Activated T-cell treated with anti-CD3 and anti-CD28 coated beads, Interleukin-2, amount 50 U/mL, for 24 hours (primary cell): ENCODE results near the gene SEPTIN2.
A peak's percentile ranks its signal among the peaks of the same experiment; 100 is the strongest.

ENCODE experiments used
- DNase-seq: peaks from one replicate; pipeline ENCODE4 v3.0.0-alpha.2; 2020
- H3K27ac Mint-ChIP-seq: 2 replicates; pipeline ENCODE4 v1.8.0; 2020; ENCODE audit warnings: mild to moderate bottlenecking, mixed read lengths
- H3K27me3 Mint-ChIP-seq: 2 replicates; pipeline ENCODE4 v1.8.0; 2020; ENCODE audit warnings: mixed read lengths
- H3K36me3 Mint-ChIP-seq: 2 replicates; pipeline ENCODE4 v1.8.0; 2020; ENCODE audit warnings: low read depth, mixed read lengths
- H3K4me1 Mint-ChIP-seq: 2 replicates; pipeline ENCODE4 v1.8.0; 2020; ENCODE audit warnings: low read depth, mixed read lengths
- H3K4me3 Mint-ChIP-seq: 2 replicates; pipeline ENCODE4 v1.8.0; 2020; ENCODE audit warnings: mild to moderate bottlenecking, moderate library complexity, mixed read lengths
- H3K9me3 Mint-ChIP-seq: 2 replicates; pipeline ENCODE4 v1.8.0; 2020; ENCODE audit warnings: mixed read lengths

Gene SEPTIN2

DNA sequence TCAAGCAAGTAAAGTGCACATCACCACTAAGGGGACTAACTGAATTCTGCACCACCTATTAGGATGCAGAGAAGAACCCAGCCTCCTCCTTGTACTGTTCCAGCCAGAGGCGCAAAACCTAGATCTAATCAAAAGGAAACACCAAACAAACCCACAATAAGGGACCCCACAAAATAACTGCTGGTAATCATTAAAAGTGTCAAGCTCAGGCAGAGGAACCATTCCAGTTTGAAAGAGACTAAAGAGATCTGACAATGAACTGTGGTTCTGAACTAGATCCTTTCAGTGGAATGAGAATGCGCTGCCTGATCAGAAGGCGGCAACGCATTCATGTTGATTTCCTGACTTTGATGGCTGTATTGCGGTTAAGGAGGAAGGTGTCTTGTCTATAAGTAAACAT, 17.1 kb upstream of the SEPTIN2 start:
- H3K4me1 Mint-ChIP-seq = peaks cover 56% of the 10 kb centered on the region
- H3K4me3 Mint-ChIP-seq = no peak overlapping the region
- H3K27me3 Mint-ChIP-seq = no peaks in the 10 kb centered on the region
- H3K36me3 Mint-ChIP-seq = peaks cover 21% of the 10 kb centered on the region
- DNase-seq = no peak
- peak overlapping the region; percentile 45 for H3K27ac Mint-ChIP-seq
- H3K9me3 Mint-ChIP-seq = no peaks in the 10 kb centered on the region

DNA sequence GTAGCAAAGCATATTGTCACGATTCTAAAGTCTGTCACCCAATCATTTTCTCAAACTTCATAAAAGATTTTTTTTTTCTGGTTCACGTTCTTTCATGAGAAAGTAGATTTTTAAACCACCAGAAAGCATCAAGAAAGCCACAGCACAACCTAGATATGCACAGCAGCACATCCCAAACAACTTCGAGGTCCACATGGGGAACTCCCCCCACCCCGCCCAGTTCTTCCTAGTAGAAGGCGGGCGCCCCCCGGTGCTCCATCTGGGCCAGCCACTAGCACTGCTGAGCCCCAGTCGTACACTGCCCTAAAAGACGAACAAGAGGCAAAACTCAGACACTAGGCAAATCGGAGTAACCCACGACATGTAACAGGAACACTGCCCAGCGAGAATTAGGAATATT, 15.7 kb upstream of the SEPTIN2 start:
- H3K36me3 Mint-ChIP-seq = peaks cover 26% of the 10 kb centered on the region
- H3K4me3 Mint-ChIP-seq = no peak overlapping the region
- peak overlapping the region; percentile 5 for H3K27ac Mint-ChIP-seq
- no peaks in the 10 kb centered on the region for H3K9me3 Mint-ChIP-seq
- DNase-seq = peak; percentile 46
- peaks cover 61% of the 10 kb centered on the region for H3K4me1 Mint-ChIP-seq
- H3K27me3 Mint-ChIP-seq = no peaks in the 10 kb centered on the region

DNA sequence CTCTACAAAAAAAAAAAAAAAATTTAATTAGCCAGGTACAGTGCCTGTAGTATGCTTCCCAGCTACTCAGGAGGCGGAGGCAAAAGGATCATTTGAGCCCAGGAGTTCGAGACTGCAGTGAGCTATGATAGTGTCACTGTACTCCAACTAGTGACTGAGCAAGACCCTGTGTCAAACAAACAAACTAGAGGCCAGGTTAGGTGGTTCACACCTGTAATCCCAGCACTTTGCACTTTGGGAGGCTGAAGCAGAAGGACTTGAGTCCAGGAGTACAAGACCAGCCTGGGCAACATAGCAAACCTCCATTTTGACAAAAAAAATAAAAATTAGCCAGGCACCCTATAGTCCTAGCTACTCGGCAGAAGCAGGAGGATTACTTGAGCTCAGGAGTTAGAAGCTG, 13.6 kb upstream of the SEPTIN2 start:
- H3K27ac Mint-ChIP-seq = no peak overlapping the region
- H3K4me3 Mint-ChIP-seq = no peak overlapping the region
- no peaks in the 10 kb centered on the region for H3K9me3 Mint-ChIP-seq
- H3K4me1 Mint-ChIP-seq = peaks cover 65% of the 10 kb centered on the region
- peaks cover 25% of the 10 kb centered on the region for H3K36me3 Mint-ChIP-seq
- DNase-seq = no peak
- H3K27me3 Mint-ChIP-seq = no peaks in the 10 kb centered on the region

DNA sequence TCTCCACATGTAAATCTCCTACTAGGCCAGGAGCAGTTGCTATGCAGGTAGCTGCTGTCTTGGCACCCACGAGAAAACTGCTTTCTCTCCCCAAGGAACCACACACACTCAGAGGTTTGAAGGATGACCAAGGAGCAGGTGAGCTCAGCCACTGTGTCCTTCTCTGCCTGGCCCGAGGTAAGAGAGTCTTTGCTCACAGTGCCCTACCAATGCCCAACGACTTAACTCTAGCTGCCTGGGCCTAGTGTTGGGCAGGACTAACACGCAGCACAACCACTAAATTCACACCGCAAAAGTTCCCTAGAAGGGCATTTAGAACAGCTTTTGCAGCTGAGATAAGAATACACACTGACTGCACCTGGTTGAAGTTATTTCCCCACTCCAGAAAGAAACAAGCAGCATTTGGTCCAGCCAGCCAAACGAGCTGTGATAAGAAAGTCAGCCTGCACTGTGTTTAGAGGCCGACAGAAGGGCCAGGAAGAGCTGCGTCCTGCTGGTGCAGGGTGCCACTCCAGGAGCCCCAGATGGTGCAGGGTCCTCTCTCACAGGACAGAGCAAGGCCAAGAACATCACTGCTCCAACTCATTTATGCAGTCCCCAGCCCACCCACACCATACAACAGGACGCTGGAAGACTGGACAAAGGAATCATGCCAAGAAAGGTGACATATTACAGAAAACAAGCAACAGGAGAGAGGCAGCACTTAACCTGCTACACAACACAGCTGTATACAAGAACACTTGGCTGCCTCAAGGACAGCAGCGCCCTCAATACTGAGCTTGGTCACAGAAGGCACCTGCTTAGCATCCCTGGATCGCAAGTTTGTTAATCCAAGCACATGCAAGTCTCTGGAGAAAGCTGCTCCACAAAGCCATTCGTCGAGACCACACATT, 12.7 kb upstream of the SEPTIN2 start:
- H3K4me3 Mint-ChIP-seq = no peak overlapping the region

DNA sequence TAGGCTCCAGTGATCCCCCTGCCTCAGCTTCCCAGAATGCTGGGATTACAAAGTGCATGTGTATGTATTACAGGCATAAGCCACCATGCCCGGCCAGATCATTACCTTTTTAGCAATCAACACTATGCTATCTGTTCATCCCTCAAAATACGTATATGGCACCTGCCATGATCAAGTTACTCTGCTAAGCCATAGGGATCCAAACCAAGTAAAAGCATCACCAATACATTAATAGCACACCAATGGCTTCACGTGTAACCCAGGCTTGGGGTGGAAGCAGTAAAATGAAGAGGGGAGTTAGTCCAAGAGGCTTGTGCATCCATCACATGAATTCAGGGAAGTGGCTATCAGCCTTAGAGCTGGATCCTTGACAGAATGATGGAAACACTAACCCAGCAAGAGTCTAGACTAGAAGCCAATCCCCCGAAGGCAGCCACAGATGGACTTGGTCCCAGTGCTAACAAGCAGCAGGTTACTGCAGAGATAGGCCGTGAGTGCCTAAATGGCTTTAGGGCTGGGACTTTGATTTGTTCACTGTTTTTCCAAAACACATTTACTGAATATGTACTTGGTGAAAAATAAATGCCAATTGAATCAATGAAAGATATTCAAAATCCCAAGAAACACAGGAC, 11.6 kb upstream of the SEPTIN2 start:
- H3K27ac Mint-ChIP-seq = no peak overlapping the region
- peaks cover 70% of the 10 kb centered on the region for H3K4me1 Mint-ChIP-seq
- DNase-seq = no peak
- H3K9me3 Mint-ChIP-seq = no peaks in the 10 kb centered on the region
- peaks cover 32% of the 10 kb centered on the region for H3K36me3 Mint-ChIP-seq
- no peak overlapping the region for H3K4me3 Mint-ChIP-seq
- no peaks in the 10 kb centered on the region for H3K27me3 Mint-ChIP-seq

More for the DNA sequence above, 12.7 kb upstream of the SEPTIN2 start:
- peaks cover 66% of the 10 kb centered on the region for H3K4me1 Mint-ChIP-seq
- peaks cover 24% of the 10 kb centered on the region for H3K36me3 Mint-ChIP-seq
- no peaks in the 10 kb centered on the region for H3K9me3 Mint-ChIP-seq
- H3K27me3 Mint-ChIP-seq = no peaks in the 10 kb centered on the region
- H3K27ac Mint-ChIP-seq = peak overlapping the region; percentile 5
- no peak for DNase-seq

DNA sequence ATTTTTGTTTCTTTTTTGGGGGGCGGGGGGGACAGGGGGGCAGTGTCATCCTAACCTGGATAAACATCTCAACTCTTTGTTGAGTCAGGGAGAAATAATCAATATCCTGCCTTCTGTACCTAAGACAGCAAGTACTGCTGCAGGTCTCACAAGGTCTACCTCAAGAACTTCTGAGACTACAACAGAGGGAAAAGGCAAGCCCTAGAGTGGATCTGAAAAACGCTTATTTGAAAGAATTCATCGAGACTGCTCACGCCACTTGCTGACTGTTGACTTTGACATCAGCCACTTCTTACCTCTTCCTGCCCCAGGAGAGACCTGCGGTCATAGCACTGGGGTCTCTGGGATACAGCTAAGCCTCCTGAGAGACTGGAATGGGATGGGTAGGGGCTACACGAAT, 8.7 kb upstream of the SEPTIN2 start:
- Mint-ChIP-seq H3K27ac (no peak overlapping the region), H3K36me3 (peaks cover 38% of the 10 kb centered on the region), H3K9me3 (no peaks in the 10 kb centered on the region), H3K4me3 (no peak overlapping the region), H3K4me1 (peaks cover 81% of the 10 kb centered on the region), H3K27me3 (no peaks in the 10 kb centered on the region)
- no peak for DNase-seq

DNA sequence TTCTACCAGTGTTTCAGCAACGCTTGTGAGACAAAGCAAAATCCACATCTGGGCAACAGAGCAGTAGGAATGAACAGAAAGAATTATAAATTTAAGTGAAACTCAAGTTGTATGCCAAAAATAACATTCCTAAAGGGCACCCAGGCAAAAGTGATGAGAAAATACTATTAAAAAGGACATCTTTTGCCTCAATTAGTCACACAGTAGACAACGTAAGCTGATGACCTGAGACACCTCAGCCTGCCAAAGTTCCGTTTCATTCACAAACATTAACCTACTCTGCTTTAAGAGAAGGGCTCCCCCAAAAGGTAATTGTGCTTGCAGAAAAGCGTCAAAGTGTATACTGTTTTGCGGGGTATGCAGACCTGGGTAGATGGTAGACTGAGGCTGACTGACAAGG, 7.5 kb upstream of the SEPTIN2 start:
- H3K27ac Mint-ChIP-seq = peak overlapping the region; percentile 44
- H3K36me3 Mint-ChIP-seq = peaks cover 48% of the 10 kb centered on the region
- H3K4me1 Mint-ChIP-seq = peaks cover 81% of the 10 kb centered on the region
- H3K4me3 Mint-ChIP-seq = no peak overlapping the region
- no peaks in the 10 kb centered on the region for H3K9me3 Mint-ChIP-seq
- DNase-seq = no peak
- no peaks in the 10 kb centered on the region for H3K27me3 Mint-ChIP-seq

DNA sequence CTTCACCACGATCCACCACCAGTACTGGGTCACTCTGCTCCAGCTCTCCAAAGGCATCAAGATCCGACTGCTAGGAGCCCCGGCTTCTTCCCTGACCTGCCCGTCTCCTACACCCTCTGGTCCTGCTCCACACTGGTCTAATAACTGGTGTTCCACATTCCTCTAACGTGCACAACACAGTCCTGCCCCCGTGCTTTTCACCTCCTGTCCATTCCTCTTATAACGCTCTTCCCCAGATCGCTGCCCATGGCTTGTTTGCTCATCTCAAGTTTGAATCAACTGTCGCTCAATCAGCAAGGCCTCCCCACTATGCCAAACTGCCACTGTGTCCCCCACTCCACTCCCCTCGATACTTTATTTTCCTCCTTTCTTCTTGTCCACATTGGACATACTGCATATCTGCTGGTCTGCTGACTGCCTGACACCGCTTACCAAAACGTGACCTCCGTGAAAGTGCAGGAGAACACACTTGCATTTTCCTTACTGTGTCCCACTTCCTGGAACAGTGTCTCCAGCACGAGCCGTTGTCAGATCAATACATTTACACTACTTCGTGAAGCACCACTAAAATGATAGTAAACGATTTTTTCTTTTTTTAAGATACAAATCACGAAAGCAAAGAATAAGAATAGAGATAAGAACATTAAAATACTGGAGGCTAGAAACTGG, 6.8 kb upstream of the SEPTIN2 start:
- H3K4me1 Mint-ChIP-seq = peaks cover 81% of the 10 kb centered on the region
- H3K27me3 Mint-ChIP-seq = no peaks in the 10 kb centered on the region
- H3K9me3 Mint-ChIP-seq = no peaks in the 10 kb centered on the region
- peak overlapping the region; percentile 50 for H3K4me3 Mint-ChIP-seq
- peak overlapping the region; percentile 91 for H3K27ac Mint-ChIP-seq
- H3K36me3 Mint-ChIP-seq = peaks cover 55% of the 10 kb centered on the region
- DNase-seq = no peak

DNA sequence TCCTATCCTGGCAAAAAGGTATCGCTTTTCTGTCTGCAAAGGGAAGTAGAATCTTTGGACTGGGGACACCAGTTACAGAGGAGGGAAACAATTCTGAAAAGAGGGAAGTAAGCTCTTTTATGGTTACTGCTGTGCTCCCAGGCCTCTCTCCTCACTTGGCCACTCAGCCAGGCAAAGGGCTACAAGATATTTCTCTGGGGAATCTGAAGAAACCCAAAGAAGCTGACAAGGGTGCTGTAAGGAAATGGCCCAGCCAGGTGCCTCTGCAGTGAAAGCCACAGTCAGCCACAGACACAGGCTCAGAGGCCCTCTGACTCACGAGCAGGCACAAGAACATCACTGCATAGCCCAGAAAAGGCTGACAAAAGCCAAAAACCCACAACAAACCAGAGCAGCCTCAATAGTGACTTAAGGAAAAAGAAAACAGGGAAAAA, 6.0 kb upstream of the SEPTIN2 start:
- Mint-ChIP-seq H3K4me1 (peaks cover 79% of the 10 kb centered on the region), H3K9me3 (no peaks in the 10 kb centered on the region), H3K27ac (peak overlapping the region; percentile 91), H3K4me3 (peak overlapping the region; percentile 50), H3K27me3 (no peaks in the 10 kb centered on the region), H3K36me3 (peaks cover 58% of the 10 kb centered on the region)
- DNase-seq = peak; percentile 68

DNA sequence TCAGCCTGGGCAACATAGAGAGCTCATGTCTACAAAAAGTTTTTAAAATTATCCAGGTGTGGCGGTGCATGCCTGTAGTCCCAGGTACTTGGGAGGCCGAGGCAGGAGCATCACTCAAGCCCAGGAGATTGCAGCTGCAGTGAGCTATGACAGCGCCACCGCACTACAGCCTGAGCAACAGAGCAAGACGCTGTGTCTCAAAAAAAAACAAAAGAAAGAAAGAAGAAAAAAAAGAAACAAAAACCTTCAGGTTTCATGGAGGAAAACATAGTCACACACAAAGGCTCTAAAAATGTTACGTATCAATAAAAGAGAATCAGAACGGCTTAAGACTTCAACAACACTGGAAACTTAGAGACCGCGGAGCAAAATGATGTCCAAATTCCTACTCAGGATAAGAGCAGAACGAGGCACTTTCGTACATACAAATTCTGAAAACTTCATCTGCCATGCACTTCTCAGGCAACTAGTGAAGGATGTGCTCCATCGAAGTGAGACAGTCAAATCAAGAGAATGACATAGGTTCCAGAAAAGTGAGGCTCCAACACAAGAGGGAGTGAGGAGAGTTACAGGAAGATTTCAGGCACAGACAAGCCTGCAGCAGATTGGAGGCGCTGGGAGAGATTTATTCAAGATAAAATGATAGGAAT, 4.7 kb upstream of the SEPTIN2 start:
- no peaks in the 10 kb centered on the region for H3K27me3 Mint-ChIP-seq
- no peaks in the 10 kb centered on the region for H3K9me3 Mint-ChIP-seq
- peaks cover 55% of the 10 kb centered on the region for H3K36me3 Mint-ChIP-seq
- no peak for DNase-seq
- no peak overlapping the region for H3K4me3 Mint-ChIP-seq
- peaks cover 69% of the 10 kb centered on the region for H3K4me1 Mint-ChIP-seq
- peak overlapping the region; percentile 56 for H3K27ac Mint-ChIP-seq

DNA sequence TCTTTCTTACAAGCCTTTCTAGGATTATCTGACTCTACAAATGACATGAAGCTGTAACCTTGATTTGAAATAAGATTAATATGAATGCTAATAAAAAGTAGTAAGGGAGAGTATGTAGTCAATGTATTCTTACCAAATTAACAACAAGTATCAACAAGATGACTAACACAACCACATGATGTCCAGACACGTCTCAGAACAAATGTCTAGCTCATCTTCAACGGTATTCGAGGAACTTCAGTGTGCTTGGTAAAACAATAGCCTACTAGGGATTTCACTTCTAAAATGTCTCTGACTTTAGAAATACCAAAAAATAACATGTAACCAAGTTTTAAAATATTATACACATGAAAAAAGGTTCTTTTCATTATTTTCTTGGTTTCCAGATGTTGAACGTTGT, 3.6 kb upstream of the SEPTIN2 start:
- Mint-ChIP-seq H3K9me3 (no peaks in the 10 kb centered on the region), H3K27me3 (no peaks in the 10 kb centered on the region), H3K36me3 (peaks cover 61% of the 10 kb centered on the region), H3K4me1 (peaks cover 72% of the 10 kb centered on the region), H3K4me3 (no peak overlapping the region), H3K27ac (peak overlapping the region; percentile 0)
- DNase-seq = no peak

DNA sequence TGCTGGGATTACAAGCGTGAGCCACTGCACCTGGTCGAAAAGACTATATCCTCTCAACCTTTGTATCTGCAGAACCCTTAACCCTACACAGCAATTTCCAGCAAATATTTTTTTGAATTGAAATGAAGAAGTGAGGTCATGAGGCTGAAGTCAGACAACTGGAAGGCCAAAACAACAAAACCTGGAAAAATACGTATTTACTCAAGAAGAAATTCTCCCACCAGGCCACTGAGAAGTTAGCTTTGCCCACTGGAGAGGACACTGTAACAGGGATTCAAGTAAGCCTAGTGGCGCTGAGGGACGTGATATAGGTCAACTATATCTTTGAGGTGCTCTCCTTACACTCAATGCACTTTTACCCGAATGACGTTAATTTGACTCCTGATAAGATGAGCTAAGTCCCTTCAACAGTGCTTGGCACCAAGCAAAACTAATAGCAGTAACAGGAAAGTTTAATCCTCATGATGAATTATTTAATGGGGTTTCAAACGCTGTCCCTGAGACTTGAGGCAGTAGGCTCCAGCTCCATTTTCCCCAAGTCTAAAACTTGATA, 2.1 kb upstream of the SEPTIN2 start:
- no peak for DNase-seq
- no peaks in the 10 kb centered on the region for H3K9me3 Mint-ChIP-seq
- peak overlapping the region; percentile 100 for H3K4me3 Mint-ChIP-seq
- H3K4me1 Mint-ChIP-seq = peaks cover 74% of the 10 kb centered on the region
- no peaks in the 10 kb centered on the region for H3K27me3 Mint-ChIP-seq
- peaks cover 66% of the 10 kb centered on the region for H3K36me3 Mint-ChIP-seq
- peak overlapping the region; percentile 100 for H3K27ac Mint-ChIP-seq

DNA sequence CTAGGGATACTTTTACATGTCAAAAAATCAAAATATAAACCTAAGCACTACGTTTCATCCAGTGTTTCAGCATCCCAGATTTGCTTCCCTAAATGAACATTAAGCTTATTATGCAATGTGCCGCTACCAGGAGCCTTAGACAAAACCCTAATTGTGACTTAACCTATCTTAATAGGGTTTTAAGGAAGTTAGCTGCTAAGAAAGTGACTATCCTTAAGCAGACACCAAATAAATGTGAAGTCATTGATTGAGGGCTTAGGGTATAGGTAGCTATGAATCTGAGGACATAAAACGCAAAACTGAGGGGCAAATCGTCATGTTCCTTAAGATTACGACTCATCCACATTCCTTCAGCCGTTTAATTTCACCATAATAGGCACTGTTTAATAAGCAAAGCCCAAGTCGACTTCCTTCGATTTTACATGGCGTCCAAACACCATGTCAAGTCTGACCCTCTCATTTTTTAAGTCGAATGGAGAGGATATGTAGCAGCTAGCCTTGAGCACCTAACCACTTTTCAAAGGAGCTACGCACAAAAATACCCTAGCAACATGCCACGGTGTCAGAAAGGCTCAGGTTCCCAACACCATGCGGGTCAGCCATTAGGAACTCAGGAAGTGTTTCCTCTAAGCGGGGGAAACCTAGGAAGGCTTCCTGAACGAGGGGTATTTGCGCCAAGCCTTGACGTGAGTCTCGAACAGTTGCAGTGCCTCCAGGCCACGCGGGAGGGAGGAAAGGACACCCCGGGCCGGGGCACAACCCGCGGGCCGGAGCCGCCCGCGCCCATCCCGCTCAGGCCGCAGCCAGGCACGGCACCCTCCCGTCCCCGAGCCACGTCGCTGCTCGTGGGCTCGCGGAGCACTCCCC, 1.3 kb upstream of the SEPTIN2 start:
- no peak for DNase-seq
- peaks cover 73% of the 10 kb centered on the region for H3K4me1 Mint-ChIP-seq
- peak overlapping the region; percentile 100 for H3K4me3 Mint-ChIP-seq
- H3K9me3 Mint-ChIP-seq = no peaks in the 10 kb centered on the region
- no peaks in the 10 kb centered on the region for H3K27me3 Mint-ChIP-seq
- H3K27ac Mint-ChIP-seq = peak overlapping the region; percentile 100
- H3K36me3 Mint-ChIP-seq = peaks cover 66% of the 10 kb centered on the region
